HepG2 (cell line): ENCODE results near the gene GFAP. TPM values are rescaled to one million over a fixed set of nuclear protein-coding genes. Genes with fewer than 3 reads are reported as not detected.
"Not testable (repeated sequence)": the region's sequence is repeated elsewhere in the genome, so short reads cannot be mapped to it uniquely, and the experiment has no call there.

Experiments used
- ATAC-seq: fragments of 200-7000 bp; cut with Tn5 transposase; 3 replicates; pipeline ENCODE4 v1.9.1; 2020; ENCODE audit warnings: mild to moderate bottlenecking, moderate library complexity
- BruUV-seq: library from RNA; stranded (reverse); fragments of 400-500 nt; replicated peaks from 2 replicates; lab custom pipeline; 2021; lab: Mats Ljungman, UMichigan
- CTCF ChIA-PET: fragments of 300-600 bp; formaldehyde crosslinking; extraction: SDS; loops from one replicate; lab custom pipeline; 2021; ENCODE audit warnings: low total read pairs, inconsistent platforms, low intra/inter-chr PET ratio; lab: Yijun Ruan, JAX
- POLR2A ChIA-PET: fragments of 350-600 bp; sonication (Branson Sonifier 250); formaldehyde crosslinking; loops from one replicate; lab custom pipeline; 2020; ENCODE audit warnings: antibody characterized with exemption, inconsistent platforms; lab: Yijun Ruan, JAX
- DNase-seq: peaks from one replicate; pipeline ENCODE4 v3.0.0-alpha.2; 2015; ENCODE audit warnings: low spot score
- FAIRE-seq: peaks from 3 replicates; lab custom pipeline; 2011; peaks lifted over from hg19 to GRCh38; lab: Jason Lieb, UNC
- H2AFZ ChIP-seq: one replicate; pipeline ENCODE4 v1.6.1; 2011; ENCODE audit warnings: low read length, inconsistent platforms
- H3K27ac ChIP-seq: fragments of 300-600 bp; 3 replicates; pipeline ENCODE4 v1.8.0; 2011; ENCODE audit warnings: mixed run types, mild to moderate bottlenecking, mixed read lengths, low read length, inconsistent platforms; ENCODE audit not compliant: insufficient read depth; ENCODE audit errors: extremely low read length
- H3K27me3 ChIP-seq, 2 experiments: fragments of 200-600 bp in 1 of 2; 2 replicates in 1 of 2; 3 replicates in 1 of 2; pipeline versions ENCODE4 v1.6.0 to v1.8.0; 2011; ENCODE audit warnings: low read length in 2 of 2, mild to moderate bottlenecking in 2 of 2, moderate library complexity in 2 of 2, inconsistent platforms in 1 of 2; ENCODE audit not compliant: insufficient read depth in 2 of 2, control insufficient read depth in 1 of 2
- H3K36me3 ChIP-seq, 2 experiments: fragments of 200-600 bp in 1 of 2; replicated peaks in 1 of 2; 2 replicates in 1 of 2; 3 replicates in 1 of 2; pipeline versions ENCODE4 v1.5.1 to v1.8.0; 2011; ENCODE audit warnings: low read length in 2 of 2, inconsistent platforms in 1 of 2; ENCODE audit not compliant: insufficient read depth in 2 of 2, control insufficient read depth in 1 of 2
- H3K4me1 ChIP-seq: 2 replicates; pipeline ENCODE4 v1.5.1; 2012; ENCODE audit warnings: low read length, inconsistent platforms; ENCODE audit not compliant: insufficient read depth
- H3K4me2 ChIP-seq: 2 replicates; pipeline ENCODE4 v1.6.0; 2011; ENCODE audit warnings: low read depth, low read length, inconsistent platforms
- H3K4me3 ChIP-seq, 3 experiments: fragments of 200-600 bp in 1 of 3; sonication (generic), shearing (Covaris generic) in 1 of 3; replicated peaks in 1 of 3; 2 replicates each; pipeline ENCODE4 v1.5.1; 2011 to 2016; ENCODE audit warnings: low read length in 3 of 3, inconsistent platforms in 2 of 3, low read depth in 2 of 3, mild to moderate bottlenecking in 2 of 3, control low read depth in 1 of 3, mixed read lengths in 1 of 3; ENCODE audit not compliant: insufficient read depth in 1 of 3
- H3K79me2 ChIP-seq: one replicate; pipeline ENCODE4 v1.6.1; 2011; ENCODE audit warnings: low read length, inconsistent platforms; ENCODE audit not compliant: insufficient read depth
- H3K9ac ChIP-seq: 2 replicates; pipeline ENCODE4 v1.6.0; 2011; ENCODE audit warnings: mild to moderate bottlenecking, low read depth, low read length, inconsistent platforms; ENCODE audit not compliant: insufficient read depth
- H3K9me3 ChIP-seq: 2 replicates; pipeline ENCODE4 v1.5.1; 2012; ENCODE audit warnings: mild to moderate bottlenecking, low read length
- H4K20me1 ChIP-seq: 2 replicates; pipeline ENCODE4 v1.6.0; 2011; ENCODE audit warnings: inconsistent platforms, mild to moderate bottlenecking, low read length, moderate library complexity; ENCODE audit not compliant: insufficient read depth
- ARHGAP35 ChIP-seq: sonication (generic); formaldehyde crosslinking; IDR thresholded peaks from 2 replicates; pipeline ENCODE4 v1.9.0; 2022; ENCODE audit warnings: mild to moderate bottlenecking, inconsistent platforms, moderate library complexity, missing genetic modification reagents, borderline replicate concordance
- ATF4 ChIP-seq, 2 experiments: fragments of 450-650 bp in 1 of 2; sonication (generic) in 1 of 2; formaldehyde crosslinking; IDR thresholded peaks; 2 replicates each; pipeline versions ENCODE4 v1.5.0 to v1.8.0; 2020 to 2022; ENCODE audit warnings: mild to moderate bottlenecking in 1 of 2, missing genetic modification reagents in 1 of 2
- BRF2 ChIP-seq: sonication (generic); formaldehyde crosslinking; IDR thresholded peaks from 2 replicates; pipeline ENCODE4 v1.8.1; 2022; ENCODE audit warnings: mild to moderate bottlenecking, missing genetic modification reagents
- HCFC1 ChIP-seq: fragments of 150-350 bp; IDR thresholded peaks from 2 replicates; pipeline ENCODE4 v1.6.1; 2014; ENCODE audit warnings: low read depth, low read length
- MIXL1 ChIP-seq: IDR thresholded peaks from 2 replicates; pipeline ENCODE4 v1.6.1; 2016
- NR2F2 ChIP-seq: IDR thresholded peaks from 2 replicates; pipeline ENCODE4 v1.6.1; 2012; ENCODE audit warnings: low read depth, inconsistent platforms, borderline replicate concordance
- PHF8 ChIP-seq: sonication (generic); formaldehyde crosslinking; IDR thresholded peaks from 2 replicates; pipeline ENCODE4 v1.5.0; 2020; ENCODE audit warnings: missing genetic modification reagents
- RBAK ChIP-seq: sonication (generic); formaldehyde crosslinking; IDR thresholded peaks from 2 replicates; pipeline ENCODE4 v1.5.1; 2020; ENCODE audit warnings: mild to moderate bottlenecking, missing genetic modification reagents
- TEF ChIP-seq: sonication (generic); formaldehyde crosslinking; IDR thresholded peaks from 2 replicates; pipeline ENCODE4 v1.5.0; 2020; ENCODE audit warnings: missing genetic modification reagents
- TOPORS ChIP-seq: sonication (generic); formaldehyde crosslinking; IDR thresholded peaks from 2 replicates; pipeline ENCODE4 v1.8.0; 2023; ENCODE audit warnings: mild to moderate bottlenecking, missing genetic modification reagents
- U2AF2 ChIP-seq: fragments of 200-400 bp; formaldehyde crosslinking; IDR thresholded peaks from 2 replicates; pipeline ENCODE4 v1.6.1; 2017; ENCODE audit warnings: low read depth, mild to moderate bottlenecking, low read length
- ZNF124 ChIP-seq: sonication (generic); formaldehyde crosslinking; IDR thresholded peaks from 2 replicates; pipeline ENCODE4 v1.4.0; 2020; ENCODE audit warnings: missing genetic modification reagents
- ZNF326 ChIP-seq: sonication (generic); formaldehyde crosslinking; IDR thresholded peaks from 2 replicates; pipeline ENCODE4 v1.4.0; 2020; ENCODE audit warnings: missing genetic modification reagents, borderline replicate concordance
- ZNF430 ChIP-seq: sonication (generic); formaldehyde crosslinking; IDR thresholded peaks from 2 replicates; pipeline ENCODE4 v1.9.0; 2021; ENCODE audit warnings: mild to moderate bottlenecking, missing genetic modification reagents
- ZZZ3 ChIP-seq: sonication (generic); formaldehyde crosslinking; IDR thresholded peaks from 2 replicates; pipeline ENCODE4 v1.4.0; 2020; ENCODE audit warnings: missing genetic modification reagents, mild to moderate bottlenecking, borderline replicate concordance
- WGBS: methylation state at CpG from one replicate; pipeline ENCODE4 v1.1.6; 2017; ENCODE audit warnings: low lambda C conversion rate; 5-methylcytosine and 5-hydroxymethylcytosine counted together
- in situ Hi-C: cut with HindIII; loops from 2 replicates; pipeline ENCODE4 v1.10.0; 2017; ENCODE audit warnings: low pct_unique_long_range_greater_than_20kb; ENCODE audit not compliant: extremely low pct_ligation_motif_present
- intact Hi-C: fragments of 100-400 bp; cut with micrococcal nuclease; formaldehyde crosslinking; loops from one replicate; pipeline ENCODE4 v1.10.0; 2022; ENCODE audit not compliant: unreplicated experiment
- polyA plus RNA-seq, 8 experiments: library from polyadenylated mRNA; depleted of rRNA in 3 of 8; stranded (reverse) in 7 of 8; unstranded in 1 of 8; fragments of >200 nt; fragmentation: Illumina TruSeq in 4 of 8; extraction: Trizol in 4 of 8; gene quantifications; 2 replicates each; pipeline versions ENCODE4 v1.2.1 to v1.2.3, GENCODE V29; 2011 to 2016; ENCODE audit warnings: low read depth in 4 of 8, missing spikeins in 1 of 8, mixed read lengths in 1 of 8; ENCODE audit not compliant: insufficient read depth in 1 of 8
- total RNA-seq, 5 experiments: library from RNA; depleted of rRNA; stranded (reverse); fragments of >200 nt; fragmentation: Illumina TruSeq; extraction: Trizol; gene quantifications; 2 replicates each; pipeline ENCODE4 v1.2.3, GENCODE V29; 2016; ENCODE audit warnings: low read depth in 1 of 5

GFAP gene
- total and polyA plus RNA-seq, 2 of the 13 experiments (the other 11 are each of a cell fraction or from before 2014, with no cell fraction given) = 0.11 to 0.29 TPM

GRCh38 chr17:44947461-44948314, 32.4 kb upstream of the GFAP start, which contains the start of gene KIF18B (continued):
- TF ChIP-seq TEF (peak; percentile 66), NR2F2 (0 out of 2 replicates have a peak, but pooled peaks have one; percentile 32), ZNF430 (CRISPR knock-in tag) (no peak; the same call in 1 of the 2 replicates), HCFC1 (peak; percentile 28; the same call in 1 of the 2 replicates), PHF8 (peak; percentile 84), RBAK (peak; percentile 47; the same call in 1 of the 2 replicates), MIXL1 (peak; percentile 79), ZNF326 (CRISPR knock-in tag) (no peak), ZNF124 (CRISPR knock-in tag) (0 out of 2 replicates have a peak, but pooled peaks have one; percentile 19), BRF2 (peak; percentile 40; the same call in 1 of the 2 replicates), TOPORS (CRISPR knock-in tag) (0 out of 2 replicates have a peak, but pooled peaks have one; percentile 48), ARHGAP35 (CRISPR knock-in tag) (0 out of 2 replicates have a peak, but pooled peaks have one; percentile 44), ATF4 (CRISPR knock-in tag; IDR thresholded peaks at IDR 0.05) (peak in 1 of 2 experiments; percentile 56; a peak in 1 of 4 replicates), U2AF2 (0 out of 2 replicates have a peak, but pooled peaks have one; percentile 63), ZZZ3 (CRISPR knock-in tag) (peak; percentile 62; the same call in 1 of the 2 replicates)

DNA sequence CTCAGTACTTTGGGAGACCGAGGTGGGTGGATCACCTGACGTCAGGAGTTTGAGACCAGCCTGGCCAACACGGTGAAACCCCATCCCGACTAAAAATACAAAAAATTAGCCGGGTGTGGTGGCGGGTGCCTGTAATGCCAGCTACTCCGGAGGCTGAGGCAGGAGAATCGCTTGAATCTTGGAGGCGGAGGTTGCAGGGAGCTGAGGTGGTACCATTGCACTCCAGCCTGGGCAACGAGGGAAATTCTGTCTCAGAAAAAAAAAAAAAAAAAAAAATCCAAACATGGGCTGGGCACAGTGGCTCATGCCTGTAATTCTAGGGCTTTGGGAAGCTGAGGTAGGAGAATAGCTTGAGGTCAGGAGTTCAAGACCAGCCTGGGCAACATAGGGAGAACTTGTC, 30.4 kb upstream of the GFAP start:
- in situ Hi-C loops, intact Hi-C loops: not testable (repeated sequence)
- H3K4me3 ChIP-seq = peak overlapping the region in 1 of 3 experiments; percentile 6; a peak in 2 of 6 replicates

More for the DNA sequence above, 30.4 kb upstream of the GFAP start:
- DNase-seq, H2AFZ ChIP-seq, H3K9ac ChIP-seq, H3K9me3 ChIP-seq, POLR2A ChIA-PET, H3K36me3 ChIP-seq, H4K20me1 ChIP-seq, H3K27ac ChIP-seq, H3K27me3 ChIP-seq, ATAC-seq, CTCF ChIA-PET, FAIRE-seq, BruUV-seq: not testable (repeated sequence)
- Histone ChIP-seq H3K4me2 (peak overlapping the region; percentile 76), H3K4me1 (peaks cover 69% of the 10 kb centered on the region), H3K79me2 (peaks cover 61% of the 10 kb centered on the region)
- 92% methylated on average over 10 of the region's 10 CpGs for WGBS
